Mesenchymal stem cell (in vitro differentiated cells and primary cell): Measurements from ENCODE around the gene TPM3.
A peak's percentile ranks its signal among the peaks of the same experiment; 100 is the strongest.

ENCODE experiments used
- DNase-seq: peaks from one replicate; pipeline ENCODE4 v3.0.0-alpha.2; 2013
- H2AFZ ChIP-seq: one replicate; pipeline ENCODE4 v1.6.1; 2013; ENCODE audit warnings: low read depth, mild to moderate bottlenecking, control low read depth, inconsistent platforms, low read length, moderate library complexity
- H2AK5ac ChIP-seq: 2 replicates; pipeline ENCODE4 v1.6.1; 2013; ENCODE audit warnings: low read length, moderate library complexity, mild to moderate bottlenecking, inconsistent platforms; ENCODE audit not compliant: severe bottlenecking
- H2BK120ac ChIP-seq: one replicate; pipeline ENCODE4 v1.6.1; 2013; ENCODE audit warnings: low read depth, mild to moderate bottlenecking, inconsistent platforms, low read length, moderate library complexity
- H2BK12ac ChIP-seq, 2 experiments: one replicate each; pipeline ENCODE4 v1.6.1; 2013; ENCODE audit warnings: inconsistent platforms in 2 of 2, low read length in 2 of 2, mild to moderate bottlenecking in 2 of 2, moderate library complexity in 2 of 2, control low read depth in 1 of 2
- H2BK15ac ChIP-seq: one replicate; pipeline ENCODE4 v1.6.1; 2013; ENCODE audit warnings: mild to moderate bottlenecking, low read depth, inconsistent platforms; ENCODE audit not compliant: poor library complexity, severe bottlenecking
- H2BK5ac ChIP-seq: 2 replicates; pipeline ENCODE4 v1.6.1; 2013; ENCODE audit warnings: low read depth, mild to moderate bottlenecking, low read length, control low read depth, inconsistent platforms; ENCODE audit not compliant: poor library complexity, severe bottlenecking
- H3K14ac ChIP-seq, 2 experiments: one replicate each; pipeline ENCODE4 v1.6.1; 2013; ENCODE audit warnings: inconsistent platforms in 2 of 2, low read length in 2 of 2, control low read depth in 1 of 2, mild to moderate bottlenecking in 1 of 2, moderate library complexity in 1 of 2
- H3K18ac ChIP-seq, 2 experiments: one replicate each; pipeline ENCODE4 v1.6.1; 2013; ENCODE audit warnings: inconsistent platforms in 2 of 2, low read length in 2 of 2, control low read depth in 1 of 2, low read depth in 1 of 2, mild to moderate bottlenecking in 1 of 2
- H3K23ac ChIP-seq, 2 experiments: one replicate each; pipeline ENCODE4 v1.6.1; 2013; ENCODE audit warnings: inconsistent platforms in 2 of 2, low read length in 2 of 2, mild to moderate bottlenecking in 2 of 2, moderate library complexity in 2 of 2, control low read depth in 1 of 2
- H3K27ac ChIP-seq: 2 replicates; pipeline ENCODE4 v1.5.1; 2013; ENCODE audit warnings: mild to moderate bottlenecking, moderate library complexity, low read length, control low read depth, inconsistent platforms; ENCODE audit not compliant: poor library complexity, severe bottlenecking
- H3K27me3 ChIP-seq, 2 experiments: 2 replicates each; pipeline versions ENCODE4 v1.6.1 to v1.7.0; 2013; ENCODE audit warnings: low read length in 2 of 2, mild to moderate bottlenecking in 2 of 2, moderate library complexity in 2 of 2, control low read depth in 1 of 2, inconsistent platforms in 1 of 2; ENCODE audit not compliant: control insufficient read depth in 1 of 2, insufficient read depth in 1 of 2
- H3K36me3 ChIP-seq, 2 experiments: 2 replicates each; pipeline versions ENCODE4 v1.6.1 to v1.7.0; 2013; ENCODE audit warnings: low read length in 2 of 2, control low read depth in 1 of 2, inconsistent platforms in 1 of 2, low read depth in 1 of 2, mild to moderate bottlenecking in 1 of 2; ENCODE audit not compliant: insufficient read depth in 2 of 2, control insufficient read depth in 1 of 2
- H3K4ac ChIP-seq, 2 experiments: one replicate each; pipeline ENCODE4 v1.6.1; 2013; ENCODE audit warnings: inconsistent platforms in 2 of 2, low read length in 2 of 2, mild to moderate bottlenecking in 2 of 2, moderate library complexity in 2 of 2, control low read depth in 1 of 2, low read depth in 1 of 2
- H3K4me1 ChIP-seq: 2 replicates; pipeline ENCODE4 v1.6.1; 2013; ENCODE audit warnings: low read depth, low read length, control low read depth; ENCODE audit not compliant: control insufficient read depth, insufficient read depth
- H3K4me2 ChIP-seq: 2 replicates; pipeline ENCODE4 v1.6.1; 2013; ENCODE audit warnings: low read length, mild to moderate bottlenecking, inconsistent platforms; ENCODE audit not compliant: poor library complexity, severe bottlenecking
- H3K4me3 ChIP-seq, 2 experiments: 2 replicates each; pipeline versions ENCODE4 v1.5.1 to v1.7.0; 2013; ENCODE audit warnings: low read length in 2 of 2, mild to moderate bottlenecking in 2 of 2, control low read depth in 1 of 2, low read depth in 1 of 2; ENCODE audit not compliant: insufficient read depth in 1 of 2
- H3K79me1 ChIP-seq: replicated peaks from 2 replicates; pipeline ENCODE4 v1.6.1; 2013; ENCODE audit warnings: mild to moderate bottlenecking, control low read depth, low read length, inconsistent platforms; ENCODE audit not compliant: poor library complexity, severe bottlenecking
- H3K9ac ChIP-seq: 2 replicates; pipeline ENCODE4 v1.7.0; 2013; ENCODE audit warnings: mild to moderate bottlenecking, low read length, moderate library complexity
- H3K9me3 ChIP-seq: 2 replicates; pipeline ENCODE4 v1.7.0; 2013; ENCODE audit warnings: mild to moderate bottlenecking, low read length; ENCODE audit not compliant: control insufficient read depth
- H4K8ac ChIP-seq: one replicate; pipeline ENCODE4 v1.6.1; 2013; ENCODE audit warnings: inconsistent platforms, mild to moderate bottlenecking, low read length, moderate library complexity
- H4K91ac ChIP-seq: one replicate; pipeline ENCODE4 v1.6.1; 2013; ENCODE audit warnings: mild to moderate bottlenecking, low read length, inconsistent platforms
- WGBS: methylation state at CpG from one replicate; pipeline ENCODE4 v1.1.7; 2013; ENCODE audit warnings: mixed read lengths; 5-methylcytosine and 5-hydroxymethylcytosine counted together

Gene TPM3

DNA sequence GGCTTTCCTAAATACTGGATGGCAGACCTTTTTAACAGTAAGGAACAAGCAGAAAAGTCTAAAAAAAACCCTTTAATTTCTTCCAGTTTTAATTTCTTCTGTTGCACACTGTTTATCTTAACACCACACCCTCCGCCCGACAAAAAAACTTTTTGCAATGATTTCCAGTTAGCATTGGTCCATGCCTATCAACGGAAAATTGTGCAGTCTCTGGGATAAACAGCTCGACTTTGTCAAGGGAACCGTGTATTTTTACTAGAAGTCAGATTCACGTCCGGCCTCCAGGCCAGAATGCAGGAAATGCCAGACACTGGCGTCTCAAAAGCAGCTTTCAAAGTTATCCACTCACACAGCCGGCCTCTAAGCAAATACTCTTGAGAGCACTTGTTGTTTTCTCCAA lies 36.6 kb downstream of the TPM3 start:
- H2AFZ ChIP-seq, result no peak overlapping the region
- H4K91ac ChIP-seq, result no peak overlapping the region
- H4K8ac ChIP-seq, result no peak overlapping the region
- peak; percentile 78 for DNase-seq
- H3K27ac ChIP-seq, result no peak overlapping the region
- H2BK120ac ChIP-seq, result no peak overlapping the region
- H3K4me3 ChIP-seq, result no peak overlapping the region
- H3K9me3 ChIP-seq, result peaks cover 3% of the 10 kb centered on the region
- peak overlapping the region; percentile 56 for H3K9ac ChIP-seq
- H3K27me3 ChIP-seq, result no peaks in the 10 kb centered on the region
- H3K23ac ChIP-seq, result no peak overlapping the region
- 56% methylated on average over 9 of the region's 9 CpGs for WGBS
- H3K18ac ChIP-seq, result no peak overlapping the region
- H2AK5ac ChIP-seq, result no peak overlapping the region
- no peak overlapping the region for H2BK15ac ChIP-seq
- no peaks in the 10 kb centered on the region for H3K4me1 ChIP-seq
- H3K79me1 ChIP-seq, result peaks cover 8% of the 10 kb centered on the region
- peaks cover 25 to 59% of the 10 kb centered on the region in 2 experiments for H3K36me3 ChIP-seq
- no peak overlapping the region for H2BK12ac ChIP-seq
- H3K4me2 ChIP-seq, result no peak overlapping the region
- no peak overlapping the region for H3K14ac ChIP-seq
- no peak overlapping the region for H3K4ac ChIP-seq
- H2BK5ac ChIP-seq, result no peak overlapping the region

DNA sequence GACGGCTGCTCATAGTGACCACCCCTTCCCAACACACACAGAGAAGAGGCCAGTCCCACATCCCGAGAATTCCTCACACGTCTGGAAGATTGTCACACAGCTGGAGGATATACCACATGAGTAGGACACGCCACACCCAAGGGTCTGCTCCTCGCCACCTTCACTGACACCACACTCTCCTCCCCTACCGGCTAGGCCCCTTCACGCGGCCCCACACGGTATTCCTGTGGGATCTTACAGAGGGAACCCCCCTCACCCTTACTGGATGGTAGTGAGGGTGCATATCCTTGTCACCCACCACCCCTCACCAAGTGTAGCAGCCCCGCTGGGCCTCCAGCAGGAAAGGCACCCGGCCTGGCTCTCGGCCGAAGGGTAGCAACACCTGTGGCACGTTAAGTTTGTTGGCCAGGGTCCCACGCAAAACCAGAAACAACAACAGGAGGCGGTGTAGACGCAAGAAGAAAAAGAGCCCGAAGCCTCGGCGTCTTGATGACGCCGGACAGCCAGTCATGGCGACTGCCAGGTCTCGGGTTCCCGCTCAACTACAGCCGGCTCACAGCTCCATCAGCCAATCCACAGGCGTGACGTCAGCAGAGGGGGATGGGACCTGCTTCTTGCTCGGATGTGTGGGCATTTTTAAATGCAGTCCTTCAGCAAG lies 37.2 kb downstream of the TPM3 start, which contains the start of gene NUP210L:
NUP210L (minus strand) TSS at position 540 of the 658 bp plus-strand sequence.
- H3K36me3 ChIP-seq, result peaks cover 23 to 53% of the 10 kb centered on the region in 2 experiments
- H3K27ac ChIP-seq, result no peak within 1 kb of the TSS
- peak within 1 kb of the TSS in 1 of 2 experiments; percentile 44 for H3K14ac ChIP-seq
- peak within 1 kb of the TSS; percentile 56 for H3K9ac ChIP-seq
- no peak within 1 kb of the TSS for H3K4me2 ChIP-seq
- H2BK5ac ChIP-seq, result no peak within 1 kb of the TSS
- H4K8ac ChIP-seq, result peak within 1 kb of the TSS; percentile 27
- H3K4me3 ChIP-seq, result no peak within 1 kb of the TSS
- peak within 1 kb of the TSS in 1 of 2 experiments; percentile 15 for H3K4ac ChIP-seq
- peaks cover 2% of the 10 kb centered on the region for H3K9me3 ChIP-seq
- peak within 1 kb of the TSS; percentile 35 for H2BK15ac ChIP-seq
- H3K27me3 ChIP-seq, result no peaks in the 10 kb centered on the region
- peak within 1 kb of the TSS in 1 of 2 experiments; percentile 29 for H2BK12ac ChIP-seq
- no peak within 1 kb of the TSS for H2BK120ac ChIP-seq
- WGBS, result 93% methylated on average over 29 of the region's 29 CpGs
- H3K4me1 ChIP-seq, result no peaks in the 10 kb centered on the region
- peak within 1 kb of the TSS; percentile 30 for H4K91ac ChIP-seq
- H2AFZ ChIP-seq, result no peak within 1 kb of the TSS
- H3K23ac ChIP-seq, result peak within 1 kb of the TSS in 1 of 2 experiments; percentile 28
- H3K18ac ChIP-seq, result peak within 1 kb of the TSS; percentile 18 to 54
- H3K79me1 ChIP-seq, result peaks cover 6% of the 10 kb centered on the region
- no peak within 1 kb of the TSS for H2AK5ac ChIP-seq
- no peak for DNase-seq

DNA sequence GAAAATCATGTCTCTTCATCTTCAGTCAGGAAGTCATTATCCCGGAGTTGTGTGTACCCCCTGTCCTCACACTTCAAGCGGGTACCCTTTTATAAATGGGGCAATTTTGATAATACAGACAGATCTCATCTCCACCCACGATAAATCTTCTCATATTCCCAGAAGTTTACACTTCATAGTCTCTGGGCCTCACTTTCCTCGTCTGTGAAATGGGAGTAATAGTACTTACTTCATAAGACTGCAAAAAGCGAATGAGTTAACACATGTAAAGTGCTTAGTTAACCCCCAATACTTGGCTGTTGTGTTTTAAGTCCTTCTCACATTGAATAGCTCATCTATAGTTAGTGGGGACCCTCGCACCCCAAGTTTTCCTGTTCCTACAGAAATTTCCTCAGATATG lies 37.8 kb downstream of the TPM3 start:
- no peaks in the 10 kb centered on the region for H3K9me3 ChIP-seq
- WGBS, result 100% methylated on average over 5 of the region's 6 CpGs

DNA sequence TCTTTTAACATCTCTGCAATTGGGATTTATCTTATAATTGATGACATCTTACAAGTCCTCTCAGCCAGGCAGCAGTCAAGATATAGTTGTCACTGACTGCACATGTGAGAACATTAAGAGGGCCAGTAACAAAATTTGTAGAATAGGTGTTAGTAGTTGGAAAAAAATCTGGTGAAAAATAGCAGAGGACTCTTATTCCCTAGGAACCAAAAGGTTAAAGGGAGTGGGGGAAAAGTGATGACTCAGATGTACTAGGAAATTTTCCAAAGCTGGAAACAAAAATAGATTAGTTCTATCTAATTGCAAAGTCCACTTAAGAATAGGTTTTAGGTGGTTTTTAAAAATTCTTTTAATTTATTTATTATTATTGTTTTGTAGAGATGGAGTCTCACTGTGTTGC lies 40.6 kb downstream of the TPM3 start:
- no peak overlapping the region for H3K27ac ChIP-seq
- H2BK15ac ChIP-seq, result no peak overlapping the region
- H4K8ac ChIP-seq, result no peak overlapping the region
- H3K9me3 ChIP-seq, result no peaks in the 10 kb centered on the region
- no peak overlapping the region for H3K4me2 ChIP-seq
- no peak overlapping the region for H3K4ac ChIP-seq
- H3K27me3 ChIP-seq, result no peaks in the 10 kb centered on the region
- H2BK120ac ChIP-seq, result no peak overlapping the region
- H3K18ac ChIP-seq, result no peak overlapping the region
- H3K36me3 ChIP-seq, result peaks cover 13 to 20% of the 10 kb centered on the region in 2 experiments
- H2BK5ac ChIP-seq, result no peak overlapping the region
- peak; percentile 28 for DNase-seq
- H2AFZ ChIP-seq, result no peak overlapping the region
- no peaks in the 10 kb centered on the region for H3K4me1 ChIP-seq
- no peak overlapping the region for H2BK12ac ChIP-seq
- H3K14ac ChIP-seq, result no peak overlapping the region
- no peak overlapping the region for H3K4me3 ChIP-seq
- no peak overlapping the region for H3K9ac ChIP-seq
- H3K79me1 ChIP-seq, result no peaks in the 10 kb centered on the region
- H2AK5ac ChIP-seq, result no peak overlapping the region
- H3K23ac ChIP-seq, result no peak overlapping the region
- no peak overlapping the region for H4K91ac ChIP-seq

More for the DNA sequence above, 37.8 kb downstream of the TPM3 start:
- no peak overlapping the region for H2BK15ac ChIP-seq
- H3K79me1 ChIP-seq, result peaks cover 5% of the 10 kb centered on the region
- no peak overlapping the region for H3K4me3 ChIP-seq
- no peak overlapping the region for H2BK120ac ChIP-seq
- H3K9ac ChIP-seq, result no peak overlapping the region
- H3K27ac ChIP-seq, result no peak overlapping the region
- no peak overlapping the region for H3K4ac ChIP-seq
- H2AFZ ChIP-seq, result no peak overlapping the region
- no peak overlapping the region for H3K18ac ChIP-seq
- no peak overlapping the region for H3K23ac ChIP-seq
- H3K4me1 ChIP-seq, result no peaks in the 10 kb centered on the region
- no peaks in the 10 kb centered on the region for H3K27me3 ChIP-seq
- no peak overlapping the region for H4K91ac ChIP-seq
- H2BK5ac ChIP-seq, result no peak overlapping the region
- H2BK12ac ChIP-seq, result no peak overlapping the region
- peak overlapping the region; percentile 27 for H4K8ac ChIP-seq
- H3K36me3 ChIP-seq, result peaks cover 23 to 47% of the 10 kb centered on the region in 2 experiments
- no peak for DNase-seq
- no peak overlapping the region for H3K4me2 ChIP-seq
- no peak overlapping the region for H2AK5ac ChIP-seq
- H3K14ac ChIP-seq, result no peak overlapping the region
